Astrocyte of the cerebellum (primary cell): ENCODE data around the gene CACNA1A.

Experiments used
- DNase-seq: peaks from one replicate; pipeline ENCODE4 v3.0.0-alpha.2; 2011; ENCODE audit warnings: low read depth
- H3K4me3 ChIP-seq: 2 replicates; pipeline ENCODE4 v1.5.1; 2011; ENCODE audit warnings: mild to moderate bottlenecking, low read depth, low read length, moderate library complexity
- in situ Hi-C: cut with HindIII; loops from 2 replicates; pipeline ENCODE4 v1.10.0; 2017; ENCODE audit warnings: low sequenced_read_pairs
- TF ChIP-seq, protein P1 (sequence below): IDR thresholded peaks from 2 replicates; pipeline ENCODE4 v1.5.1; 2012; ENCODE audit warnings: low read length, low read depth, moderate library complexity, mild to moderate bottlenecking; ENCODE audit errors: missing control alignments

Gene CACNA1A

DNA sequence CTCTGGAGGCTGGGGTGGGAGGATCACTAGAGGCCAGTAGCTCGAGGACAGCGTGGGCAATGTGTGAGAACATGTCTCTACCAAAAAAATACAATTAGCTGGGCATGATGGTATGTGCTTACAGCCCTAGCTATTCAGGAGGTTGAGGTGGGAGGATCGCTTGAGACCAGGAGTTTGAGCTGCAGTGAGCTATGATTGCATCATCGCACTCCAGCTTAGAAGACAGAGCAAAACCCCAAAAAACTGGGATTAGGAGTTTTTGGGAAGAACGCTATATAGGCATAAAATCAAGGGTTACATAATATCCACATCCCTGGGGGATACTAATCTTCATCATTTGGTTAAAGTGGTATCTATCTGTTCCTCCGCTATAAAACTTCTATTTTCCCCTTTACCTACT lies 155.5 kb downstream of the CACNA1A start:
- H3K4me3 ChIP-seq: no peak overlapping the region
- no peak for DNase-seq
- in situ Hi-C loops: loop anchor here (5.0 kb wide), 1 partner anchor 67 kb away; no protein-coding TSS in a partner anchor
- TF ChIP-seq, protein P1, sequence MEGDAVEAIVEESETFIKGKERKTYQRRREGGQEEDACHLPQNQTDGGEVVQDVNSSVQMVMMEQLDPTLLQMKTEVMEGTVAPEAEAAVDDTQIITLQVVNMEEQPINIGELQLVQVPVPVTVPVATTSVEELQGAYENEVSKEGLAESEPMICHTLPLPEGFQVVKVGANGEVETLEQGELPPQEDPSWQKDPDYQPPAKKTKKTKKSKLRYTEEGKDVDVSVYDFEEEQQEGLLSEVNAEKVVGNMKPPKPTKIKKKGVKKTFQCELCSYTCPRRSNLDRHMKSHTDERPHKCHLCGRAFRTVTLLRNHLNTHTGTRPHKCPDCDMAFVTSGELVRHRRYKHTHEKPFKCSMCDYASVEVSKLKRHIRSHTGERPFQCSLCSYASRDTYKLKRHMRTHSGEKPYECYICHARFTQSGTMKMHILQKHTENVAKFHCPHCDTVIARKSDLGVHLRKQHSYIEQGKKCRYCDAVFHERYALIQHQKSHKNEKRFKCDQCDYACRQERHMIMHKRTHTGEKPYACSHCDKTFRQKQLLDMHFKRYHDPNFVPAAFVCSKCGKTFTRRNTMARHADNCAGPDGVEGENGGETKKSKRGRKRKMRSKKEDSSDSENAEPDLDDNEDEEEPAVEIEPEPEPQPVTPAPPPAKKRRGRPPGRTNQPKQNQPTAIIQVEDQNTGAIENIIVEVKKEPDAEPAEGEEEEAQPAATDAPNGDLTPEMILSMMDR: no peak

DNA sequence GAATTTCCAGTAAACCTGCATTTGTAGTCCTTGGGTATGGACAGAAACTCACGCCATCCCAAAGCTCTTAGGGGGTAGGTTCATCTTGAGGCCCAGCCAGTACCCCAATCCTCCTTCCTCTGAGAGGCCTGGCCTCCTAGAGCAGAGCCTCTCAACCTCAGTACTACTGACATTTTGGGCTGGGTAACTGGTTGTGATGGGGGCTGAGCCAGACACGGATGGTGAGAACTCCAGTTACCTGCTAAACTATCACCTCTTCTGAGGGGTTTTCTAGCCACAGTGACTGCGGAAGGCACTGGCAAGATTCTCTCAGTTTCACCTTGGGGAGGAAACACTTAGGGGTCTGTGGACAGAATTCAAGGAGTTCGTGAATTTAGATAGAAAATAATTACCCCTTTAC lies 156.2 kb downstream of the CACNA1A start:
- TF ChIP-seq, protein P1: no peak
- in situ Hi-C loops: loop anchor here (5.0 kb wide), 1 partner anchor 67 kb away; no protein-coding TSS in a partner anchor
- DNase-seq: no peak
- no peak overlapping the region for H3K4me3 ChIP-seq

DNA sequence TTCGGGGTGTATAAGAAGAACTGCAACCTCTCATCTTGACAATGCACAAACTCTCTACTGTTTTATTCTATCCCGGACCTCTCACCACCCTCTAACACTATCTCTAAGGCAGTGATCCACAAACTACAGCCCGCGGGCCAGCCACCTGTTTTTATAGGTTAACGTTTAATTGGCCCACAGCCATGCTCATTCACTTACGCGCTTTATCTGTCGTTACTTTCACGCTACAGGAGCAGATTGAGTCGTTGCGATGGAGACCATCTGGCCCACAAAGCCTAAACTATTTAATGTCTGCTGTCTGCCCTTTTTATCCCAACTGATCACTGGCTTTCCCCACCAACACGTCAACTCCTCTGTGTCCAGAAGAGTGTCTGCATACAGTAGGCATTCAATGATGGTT lies 158.9 kb downstream of the CACNA1A start:
- no peak for DNase-seq
- in situ Hi-C loops: no loop called here
- TF ChIP-seq, protein P1: no peak
- H3K4me3 ChIP-seq: no peak overlapping the region

DNA sequence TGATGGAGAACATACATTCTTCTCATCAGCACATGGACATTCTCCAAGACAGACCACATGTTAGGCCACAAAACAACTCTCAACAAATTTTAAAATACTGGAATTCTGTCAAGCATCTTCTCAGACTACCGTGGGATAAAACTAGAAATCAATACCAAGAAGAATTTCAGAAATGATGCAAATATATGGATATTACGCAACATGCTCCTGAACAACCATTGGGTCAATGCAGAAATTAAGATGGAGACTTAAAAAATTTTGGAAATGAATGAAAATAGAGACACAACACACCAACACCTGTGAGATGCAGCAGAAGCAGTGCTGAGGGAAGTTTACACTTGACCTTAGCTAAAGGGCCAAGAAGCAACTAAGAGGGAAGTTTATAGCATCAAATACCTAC lies 162.8 kb downstream of the CACNA1A start:
- TF ChIP-seq, protein P1: no peak
- no peak overlapping the region for H3K4me3 ChIP-seq
- DNase-seq: no peak
- in situ Hi-C loops: no loop called here

DNA sequence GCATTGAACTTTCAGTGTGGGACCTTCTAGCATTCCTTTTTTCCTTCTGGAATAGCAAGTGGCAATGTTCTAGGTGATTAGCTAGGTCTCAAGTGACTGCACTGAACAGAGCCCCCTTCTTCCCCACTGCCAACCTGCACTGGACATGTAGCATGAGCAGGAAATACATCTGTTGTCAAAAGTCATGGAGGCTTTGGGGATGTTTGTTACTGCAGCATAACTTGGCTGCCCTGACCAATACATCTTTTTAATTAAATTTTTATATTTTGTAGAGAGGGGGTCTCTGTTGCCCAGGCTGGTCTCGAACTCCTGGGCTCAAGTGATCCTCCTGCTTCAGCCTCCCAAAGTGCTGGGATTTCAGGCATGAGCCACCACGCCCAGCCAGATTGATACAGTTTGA lies 163.6 kb downstream of the CACNA1A start:
- TF ChIP-seq, protein P1: no peak
- no peak overlapping the region for H3K4me3 ChIP-seq
- in situ Hi-C loops: no loop called here
- DNase-seq: no peak

DNA sequence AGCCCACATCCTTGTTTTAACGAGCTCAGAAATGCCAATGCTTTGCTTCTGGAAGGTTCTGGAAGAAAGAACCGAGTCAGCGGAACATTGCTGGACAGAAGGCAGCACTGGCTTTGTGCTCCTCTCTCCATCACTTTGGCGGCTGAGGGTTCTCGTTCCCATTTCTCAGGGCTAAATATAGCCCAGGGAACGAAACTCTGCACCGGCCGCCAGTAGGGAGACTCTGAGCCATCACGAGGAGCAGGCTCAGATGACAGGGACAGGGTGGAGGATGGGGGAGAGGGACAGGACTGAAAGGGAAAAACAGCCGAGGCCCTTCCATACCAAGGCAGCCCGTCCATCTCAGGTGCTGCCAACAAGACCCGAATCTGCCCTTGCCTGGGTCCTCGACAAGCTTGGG lies 166.4 kb downstream of the CACNA1A start:
- in situ Hi-C loops: loop anchor here (5.0 kb wide), 1 partner anchor 57 kb away; no protein-coding TSS in a partner anchor
- H3K4me3 ChIP-seq: no peak overlapping the region
- DNase-seq: no peak
- TF ChIP-seq, protein P1: no peak
